ENCODE measurements around the gene MYLK.
A peak's percentile ranks its signal among the peaks of the same experiment; 100 is the strongest.
"Not testable (repeated sequence)": the region's sequence is repeated elsewhere in the genome, so short reads cannot be mapped to it uniquely, and the experiment has no call there.

The MYLK gene

DNA sequence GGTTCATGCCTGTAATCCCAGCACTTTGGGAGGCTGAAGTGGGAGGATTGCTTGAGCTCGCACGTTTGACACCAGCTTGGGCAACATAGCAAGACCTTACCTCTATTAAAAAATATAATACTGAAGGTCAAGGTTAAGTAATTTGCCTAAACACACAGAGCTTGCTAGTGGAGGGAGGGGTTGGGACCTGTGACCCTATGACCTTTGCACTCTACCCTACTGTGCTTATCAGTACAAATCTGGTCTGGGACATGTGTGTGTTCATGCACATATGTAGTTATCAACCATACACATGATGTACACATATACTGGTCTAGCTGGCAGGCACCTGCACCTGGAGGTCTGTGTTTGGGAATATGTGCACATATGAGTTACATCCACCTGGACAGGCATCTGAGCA, 181.4 kb downstream of the MYLK start:
- Histone ChIP-seq H3K4me3 (ENCODE audit: extremely low read depth, insufficient read depth, low read length, poor library complexity, severe bottlenecking) (no peak overlapping the region), H3K4me1 (ENCODE audit: control insufficient read depth, insufficient read depth, low read length, poor library complexity, severe bottlenecking) (peaks cover 4% of the 10 kb centered on the region), H3K36me3 (ENCODE audit: control insufficient read depth, insufficient read depth, low read length) (no peaks in the 10 kb centered on the region), H3K9me3 (ENCODE audit: control insufficient read depth, low read length) (no peaks in the 10 kb centered on the region), H3K27ac (ENCODE audit: low read depth, low read length, severe bottlenecking) (no peak overlapping the region)
- no CpG with 5 or more reads among the region's 2 CpGs for WGBS, 2 experiments (ENCODE audit: insufficient coverage in 2 of 2)

DNA sequence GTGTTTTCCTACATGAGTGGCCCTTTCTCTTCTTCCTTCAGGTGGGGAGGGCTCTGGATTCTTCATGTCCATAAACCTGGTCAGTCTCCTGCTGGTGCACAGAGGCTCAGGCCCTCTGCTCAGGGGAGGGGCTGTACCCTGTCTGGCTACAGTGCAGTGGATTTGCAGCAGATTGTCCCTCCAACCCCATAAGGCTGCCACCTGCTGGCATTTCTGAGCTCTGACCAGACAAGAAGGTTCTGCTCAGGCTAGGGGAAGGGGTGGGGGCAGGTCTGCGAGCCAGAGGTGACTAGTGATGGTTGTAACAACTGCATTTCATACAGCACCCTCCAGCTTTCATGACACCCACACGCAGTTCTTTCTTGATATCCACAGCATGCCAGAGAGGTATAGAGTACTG, 182.1 kb downstream of the MYLK start:
- 60% methylated on average over 1 of the region's 2 CpGs; no CpG with 5 or more reads in 1 of the 2 experiments for WGBS, 2 experiments (ENCODE audit: insufficient coverage in 2 of 2)
- H3K9me3 ChIP-seq (ENCODE audit: control insufficient read depth, low read length); H3K4me3 ChIP-seq (ENCODE audit: extremely low read depth, insufficient read depth, low read length, poor library complexity, severe bottlenecking); H3K27ac ChIP-seq (ENCODE audit: low read depth, low read length, severe bottlenecking); H3K36me3 ChIP-seq (ENCODE audit: control insufficient read depth, insufficient read depth, low read length); H3K4me1 ChIP-seq (ENCODE audit: control insufficient read depth, insufficient read depth, low read length, poor library complexity, severe bottlenecking): not testable (repeated sequence)

DNA sequence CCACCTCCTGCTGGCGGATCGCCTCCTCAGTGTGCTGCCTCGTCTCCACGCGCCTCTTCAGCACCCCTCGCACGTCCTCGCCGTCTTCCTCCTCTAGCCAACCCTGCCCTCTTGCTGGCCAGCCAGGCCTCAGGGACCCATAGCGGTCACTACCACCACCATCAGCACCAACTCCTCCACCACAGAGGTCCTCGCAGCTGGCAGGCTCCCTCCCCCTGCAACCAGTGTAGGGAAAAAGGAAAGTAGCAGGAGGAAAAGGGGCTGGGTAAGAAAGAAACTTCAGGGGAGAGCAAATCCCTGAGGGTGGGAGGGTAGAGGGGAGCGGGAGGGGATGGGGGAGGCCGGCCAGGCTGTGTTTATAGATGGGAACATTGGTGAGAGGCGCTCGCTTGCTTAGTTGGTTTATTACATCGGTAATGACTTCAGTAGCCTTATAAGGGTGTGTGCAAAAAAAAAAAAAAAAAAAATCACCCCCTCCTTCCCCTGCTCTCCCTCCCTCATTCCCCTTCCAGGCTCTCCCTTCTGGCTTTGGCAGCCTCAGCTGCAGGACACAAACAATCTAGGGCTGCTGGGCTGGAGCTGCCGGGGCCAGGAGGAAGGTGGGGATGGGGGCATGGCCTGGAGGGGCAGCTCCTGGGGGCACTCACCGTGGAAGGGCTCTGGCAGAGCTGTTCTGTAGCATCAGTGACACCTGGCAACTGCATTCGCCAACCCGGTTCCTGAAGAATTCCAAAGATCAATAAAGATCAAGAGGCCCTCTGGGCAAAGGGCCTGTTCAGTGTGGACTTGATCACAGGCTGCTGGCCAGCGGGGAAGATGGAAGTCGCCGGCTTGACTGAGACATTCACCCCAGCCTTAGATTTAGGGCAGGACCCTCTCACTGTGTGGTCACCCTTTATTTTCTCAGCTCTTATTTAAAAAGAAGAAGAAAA, 183.1 kb downstream of the MYLK start:
- Histone ChIP-seq H3K36me3 (ENCODE audit: control insufficient read depth, insufficient read depth, low read length) (no peaks in the 10 kb centered on the region), H3K4me3 (ENCODE audit: extremely low read depth, insufficient read depth, low read length, poor library complexity, severe bottlenecking) (no peak overlapping the region), H3K9me3 (ENCODE audit: control insufficient read depth, low read length) (no peaks in the 10 kb centered on the region), H3K4me1 (ENCODE audit: control insufficient read depth, insufficient read depth, low read length, poor library complexity, severe bottlenecking) (peaks cover 15% of the 10 kb centered on the region), H3K27ac (ENCODE audit: low read depth, low read length, severe bottlenecking) (no peak overlapping the region)
- 90 to 92% methylated on average over 8 to 10 of the region's 23 CpGs for WGBS, 2 experiments (ENCODE audit: insufficient coverage in 2 of 2)

DNA sequence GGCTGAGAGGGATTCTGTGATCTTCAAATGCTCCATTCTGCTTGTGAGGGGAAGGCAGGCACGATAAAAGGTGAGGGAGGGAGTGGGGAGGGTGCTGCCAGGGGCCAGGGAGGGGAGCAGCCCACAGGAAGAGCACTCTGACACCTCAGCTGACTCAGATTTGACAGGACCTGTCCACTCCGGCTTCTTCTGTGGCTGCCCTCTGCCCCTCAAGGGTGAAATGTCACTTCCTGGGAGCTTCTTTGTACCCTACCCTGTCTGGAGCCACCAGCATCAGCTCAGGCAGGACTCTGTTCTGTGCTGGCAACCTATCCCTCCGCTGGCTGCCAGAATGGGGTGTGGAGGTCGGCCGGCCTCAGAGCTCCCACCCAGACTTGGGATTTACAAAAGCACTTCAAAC, 185.3 kb downstream of the MYLK start:
- no peak overlapping the region for H3K27ac ChIP-seq (ENCODE audit: low read depth, low read length, severe bottlenecking)
- no peak overlapping the region for H3K4me3 ChIP-seq (ENCODE audit: extremely low read depth, insufficient read depth, low read length, poor library complexity, severe bottlenecking)
- no peaks in the 10 kb centered on the region for H3K36me3 ChIP-seq (ENCODE audit: control insufficient read depth, insufficient read depth, low read length)
- H3K9me3 ChIP-seq (ENCODE audit: control insufficient read depth, low read length) = no peaks in the 10 kb centered on the region
- WGBS, 2 experiments (ENCODE audit: insufficient coverage in 2 of 2) = 84 to 94% methylated on average over 4 of the region's 5 CpGs
- peaks cover 38% of the 10 kb centered on the region for H3K4me1 ChIP-seq (ENCODE audit: control insufficient read depth, insufficient read depth, low read length, poor library complexity, severe bottlenecking)

DNA sequence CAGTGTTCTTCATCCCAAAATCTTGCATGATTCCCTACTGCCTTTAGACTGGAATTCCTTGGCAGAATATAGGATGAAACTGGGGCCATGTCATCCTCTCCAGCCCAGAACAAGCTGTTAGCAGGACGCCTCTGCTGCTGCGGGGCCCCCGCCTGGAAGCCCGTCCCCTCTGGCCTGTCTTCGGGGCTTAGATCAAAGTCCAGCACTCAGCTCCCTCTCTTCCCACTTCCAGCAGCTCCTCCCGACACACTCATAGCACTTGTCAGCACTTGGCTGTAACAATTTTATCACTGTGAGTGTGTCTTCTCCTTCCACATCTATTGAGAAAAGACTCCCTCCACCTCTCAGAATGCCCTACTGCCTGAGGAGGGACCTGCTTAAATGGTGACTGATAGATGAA, 187.3 kb downstream of the MYLK start:
- Histone ChIP-seq H3K4me3 (ENCODE audit: extremely low read depth, insufficient read depth, low read length, poor library complexity, severe bottlenecking) (no peak overlapping the region), H3K36me3 (ENCODE audit: control insufficient read depth, insufficient read depth, low read length) (no peaks in the 10 kb centered on the region), H3K9me3 (ENCODE audit: control insufficient read depth, low read length) (no peaks in the 10 kb centered on the region), H3K4me1 (ENCODE audit: control insufficient read depth, insufficient read depth, low read length, poor library complexity, severe bottlenecking) (peaks cover 55% of the 10 kb centered on the region), H3K27ac (ENCODE audit: low read depth, low read length, severe bottlenecking) (no peak overlapping the region)
- 69 to 71% methylated on average over 5 to 6 of the region's 6 CpGs for WGBS, 2 experiments (ENCODE audit: insufficient coverage in 2 of 2)

DNA sequence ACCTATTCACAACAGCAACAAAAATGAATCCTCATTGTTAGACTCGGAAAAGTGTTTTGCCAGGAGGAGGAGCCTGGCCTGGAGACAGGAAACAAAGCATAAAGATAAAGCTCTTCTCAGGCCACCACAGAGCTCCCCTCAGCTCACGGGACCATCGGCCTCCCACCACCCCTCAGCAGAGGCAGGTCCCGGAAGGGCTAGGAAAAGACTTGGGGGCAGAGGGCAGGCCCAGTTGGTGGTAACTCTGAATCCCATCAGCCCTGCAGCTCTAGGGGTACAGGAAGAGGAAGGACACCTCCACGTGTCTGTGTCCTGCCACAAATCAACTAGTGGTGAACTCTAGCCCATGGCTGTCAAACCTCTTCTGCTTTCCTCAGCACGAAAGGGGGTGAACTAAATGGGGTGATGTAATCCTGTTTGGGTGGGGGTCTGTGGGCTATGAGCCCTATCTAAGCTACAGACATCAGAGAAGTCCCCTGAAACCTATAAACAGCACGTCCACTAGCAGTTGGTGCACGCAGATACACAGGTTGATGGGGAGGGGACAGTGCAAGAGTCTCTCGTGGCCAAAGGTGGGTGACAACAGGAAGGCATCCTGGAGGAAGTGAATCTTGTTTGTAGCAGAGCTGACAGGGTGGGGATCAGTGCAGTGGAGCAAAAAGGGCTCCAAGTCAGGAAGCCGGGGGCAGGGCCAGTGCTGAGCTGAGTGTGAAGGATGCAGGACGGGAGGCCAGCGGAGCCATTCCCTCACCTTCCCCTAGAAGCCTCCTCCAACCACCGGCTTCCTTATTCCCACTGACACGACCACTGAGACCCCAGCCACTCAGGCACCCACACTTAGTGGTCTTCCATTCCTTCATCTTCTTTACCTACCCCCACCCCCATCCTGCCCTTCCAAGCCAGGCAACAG, 188.1 kb downstream of the MYLK start:
- no peaks in the 10 kb centered on the region for H3K36me3 ChIP-seq (ENCODE audit: control insufficient read depth, insufficient read depth, low read length)
- H3K27ac ChIP-seq (ENCODE audit: low read depth, low read length, severe bottlenecking) = peak overlapping the region; percentile 62
- H3K9me3 ChIP-seq (ENCODE audit: control insufficient read depth, low read length) = no peaks in the 10 kb centered on the region
- peaks cover 56% of the 10 kb centered on the region for H3K4me1 ChIP-seq (ENCODE audit: control insufficient read depth, insufficient read depth, low read length, poor library complexity, severe bottlenecking)
- no peak overlapping the region for H3K4me3 ChIP-seq (ENCODE audit: extremely low read depth, insufficient read depth, low read length, poor library complexity, severe bottlenecking)
- 80 to 87% methylated on average over 9 to 12 of the region's 14 CpGs for WGBS, 2 experiments (ENCODE audit: insufficient coverage in 2 of 2)

DNA sequence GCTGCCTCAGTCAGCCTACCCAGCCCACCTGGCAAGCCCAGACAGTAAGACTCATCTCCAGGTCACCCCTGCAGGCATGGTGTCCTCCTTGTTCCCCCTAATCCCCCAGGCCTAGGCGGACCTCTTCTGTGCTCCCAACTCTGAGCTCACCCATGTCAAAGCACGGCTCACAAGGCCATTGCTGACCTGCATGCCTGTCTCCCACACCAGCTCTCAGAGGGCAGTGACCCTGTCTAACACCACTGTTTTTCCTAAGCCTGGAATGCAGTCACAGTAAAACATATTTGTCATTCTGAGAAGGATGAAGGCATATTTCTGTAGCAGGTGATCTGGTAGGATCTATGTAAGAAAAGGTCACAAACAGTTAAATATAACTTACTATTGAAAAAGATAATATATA, 189.0 kb downstream of the MYLK start:
- H3K9me3 ChIP-seq (ENCODE audit: control insufficient read depth, low read length) = no peaks in the 10 kb centered on the region
- 51 to 80% methylated on average over 2 of the region's 2 CpGs for WGBS, 2 experiments (ENCODE audit: insufficient coverage in 2 of 2)
- no peak overlapping the region for H3K4me3 ChIP-seq (ENCODE audit: extremely low read depth, insufficient read depth, low read length, poor library complexity, severe bottlenecking)
- no peaks in the 10 kb centered on the region for H3K36me3 ChIP-seq (ENCODE audit: control insufficient read depth, insufficient read depth, low read length)
- H3K4me1 ChIP-seq (ENCODE audit: control insufficient read depth, insufficient read depth, low read length, poor library complexity, severe bottlenecking) = peaks cover 56% of the 10 kb centered on the region
- peak overlapping the region; percentile 80 for H3K27ac ChIP-seq (ENCODE audit: low read depth, low read length, severe bottlenecking)

DNA sequence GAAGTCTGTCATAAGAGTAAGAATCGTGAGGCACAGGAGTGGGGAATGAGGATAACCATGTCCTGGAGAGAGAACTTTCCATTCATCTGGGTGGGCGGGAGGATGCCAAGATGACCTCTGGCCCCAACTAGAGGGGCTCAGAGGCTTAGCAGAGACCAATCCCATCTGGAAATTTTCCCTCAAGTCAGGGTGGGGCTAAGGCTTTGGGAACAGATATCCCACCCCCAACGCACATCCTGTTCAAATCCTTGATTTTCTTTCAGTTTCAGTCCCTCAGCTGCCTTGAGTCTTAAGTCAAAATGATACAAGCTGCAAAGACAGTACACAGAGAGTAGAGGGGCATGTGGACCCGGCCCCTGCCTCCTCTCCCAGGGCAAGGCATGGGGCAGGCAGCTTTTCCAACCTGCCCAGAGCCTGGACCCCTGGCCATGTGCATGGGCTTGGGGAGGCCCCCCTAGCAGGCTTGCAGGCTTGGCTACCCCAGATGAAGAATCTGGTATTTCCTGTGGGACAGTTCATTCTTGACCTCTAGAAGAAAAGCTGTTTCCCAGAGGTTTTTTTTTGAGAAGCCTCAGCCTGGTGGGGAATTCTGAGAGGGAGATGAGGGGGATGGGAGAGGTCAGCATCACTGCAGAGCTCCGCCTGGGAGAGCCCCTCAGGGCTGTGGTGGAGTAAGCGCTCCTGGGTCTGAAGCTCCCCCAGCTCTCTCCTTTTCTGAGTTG, 189.6 kb downstream of the MYLK start:
- Histone ChIP-seq H3K4me1 (ENCODE audit: control insufficient read depth, insufficient read depth, low read length, poor library complexity, severe bottlenecking) (peaks cover 56% of the 10 kb centered on the region), H3K4me3 (ENCODE audit: extremely low read depth, insufficient read depth, low read length, poor library complexity, severe bottlenecking) (no peak overlapping the region), H3K36me3 (ENCODE audit: control insufficient read depth, insufficient read depth, low read length) (no peaks in the 10 kb centered on the region), H3K27ac (ENCODE audit: low read depth, low read length, severe bottlenecking) (peak overlapping the region; percentile 80), H3K9me3 (ENCODE audit: control insufficient read depth, low read length) (no peaks in the 10 kb centered on the region)
- 80 to 91% methylated on average over 4 to 6 of the region's 6 CpGs for WGBS, 2 experiments (ENCODE audit: insufficient coverage in 2 of 2)

DNA sequence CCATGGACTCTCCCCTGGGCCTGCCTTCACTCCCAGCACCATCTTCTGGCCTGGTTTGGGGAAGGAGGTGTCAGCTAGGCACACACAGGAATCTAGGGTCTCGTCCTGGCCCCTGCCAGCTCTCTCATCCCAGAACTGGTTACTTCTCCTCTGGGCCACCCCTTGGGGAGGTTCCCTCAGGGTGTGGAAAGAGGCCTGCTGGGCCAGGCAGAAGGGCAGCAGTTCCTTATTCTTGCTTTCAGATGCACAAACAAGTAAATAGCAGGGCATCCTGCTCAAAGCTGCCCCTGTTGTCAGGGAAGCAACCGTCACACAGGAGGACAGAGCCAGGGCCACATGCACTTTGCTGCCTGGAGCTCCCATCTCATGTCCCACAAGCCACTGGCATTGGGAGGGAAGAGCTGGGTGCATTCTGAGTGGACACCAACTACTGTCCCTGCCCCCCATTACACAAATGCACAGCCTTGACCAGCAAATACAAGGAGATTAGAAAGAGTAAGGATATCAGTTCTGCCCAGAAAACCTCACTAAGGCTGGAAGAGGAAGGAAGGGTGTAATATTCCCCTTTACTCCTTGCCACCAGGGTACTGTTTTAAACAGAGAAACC, 190.4 kb downstream of the MYLK start:
- Histone ChIP-seq H3K9me3 (ENCODE audit: control insufficient read depth, low read length) (no peaks in the 10 kb centered on the region), H3K4me3 (ENCODE audit: extremely low read depth, insufficient read depth, low read length, poor library complexity, severe bottlenecking) (no peak overlapping the region), H3K36me3 (ENCODE audit: control insufficient read depth, insufficient read depth, low read length) (no peaks in the 10 kb centered on the region), H3K27ac (ENCODE audit: low read depth, low read length, severe bottlenecking) (no peak overlapping the region), H3K4me1 (ENCODE audit: control insufficient read depth, insufficient read depth, low read length, poor library complexity, severe bottlenecking) (peaks cover 62% of the 10 kb centered on the region)
- WGBS, 2 experiments (ENCODE audit: insufficient coverage in 2 of 2) = 83 to 90% methylated on average over 1 to 2 of the region's 2 CpGs

DNA sequence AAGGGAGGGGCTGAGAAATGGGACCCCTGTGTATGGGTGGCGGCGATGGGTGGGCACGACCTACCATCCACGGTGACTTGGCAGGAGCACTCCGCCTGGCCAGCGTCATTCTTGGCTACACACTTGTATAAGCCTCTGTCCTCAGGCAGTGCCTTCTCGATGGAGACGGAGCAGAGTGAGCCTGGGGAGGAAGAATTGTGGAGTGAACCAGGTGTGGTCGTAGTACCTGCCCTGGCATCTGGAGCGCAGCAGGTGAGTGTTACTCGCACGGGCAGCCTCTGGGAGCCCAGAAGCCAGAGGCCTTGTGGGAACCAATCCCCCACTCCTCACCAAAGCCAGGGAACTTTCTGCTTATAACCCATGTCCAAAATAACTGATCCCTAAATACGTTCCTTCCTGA, 191.5 kb downstream of the MYLK start:
- Histone ChIP-seq H3K4me1 (ENCODE audit: control insufficient read depth, insufficient read depth, low read length, poor library complexity, severe bottlenecking) (peaks cover 68% of the 10 kb centered on the region), H3K36me3 (ENCODE audit: control insufficient read depth, insufficient read depth, low read length) (no peaks in the 10 kb centered on the region), H3K27ac (ENCODE audit: low read depth, low read length, severe bottlenecking) (no peak overlapping the region), H3K4me3 (ENCODE audit: extremely low read depth, insufficient read depth, low read length, poor library complexity, severe bottlenecking) (no peak overlapping the region), H3K9me3 (ENCODE audit: control insufficient read depth, low read length) (no peaks in the 10 kb centered on the region)
- 78 to 89% methylated on average over 7 to 11 of the region's 13 CpGs for WGBS, 2 experiments (ENCODE audit: insufficient coverage in 2 of 2)
